GM21367 (cell line): ENCODE measurements around the gene AKAP5.

Source experiments
- ATAC-seq: cut with Tn5 transposase; IDR thresholded peaks from one replicate; pipeline ENCODE4 v1.9.1; 2021; ENCODE audit not compliant: unreplicated experiment

Gene AKAP5

DNA sequence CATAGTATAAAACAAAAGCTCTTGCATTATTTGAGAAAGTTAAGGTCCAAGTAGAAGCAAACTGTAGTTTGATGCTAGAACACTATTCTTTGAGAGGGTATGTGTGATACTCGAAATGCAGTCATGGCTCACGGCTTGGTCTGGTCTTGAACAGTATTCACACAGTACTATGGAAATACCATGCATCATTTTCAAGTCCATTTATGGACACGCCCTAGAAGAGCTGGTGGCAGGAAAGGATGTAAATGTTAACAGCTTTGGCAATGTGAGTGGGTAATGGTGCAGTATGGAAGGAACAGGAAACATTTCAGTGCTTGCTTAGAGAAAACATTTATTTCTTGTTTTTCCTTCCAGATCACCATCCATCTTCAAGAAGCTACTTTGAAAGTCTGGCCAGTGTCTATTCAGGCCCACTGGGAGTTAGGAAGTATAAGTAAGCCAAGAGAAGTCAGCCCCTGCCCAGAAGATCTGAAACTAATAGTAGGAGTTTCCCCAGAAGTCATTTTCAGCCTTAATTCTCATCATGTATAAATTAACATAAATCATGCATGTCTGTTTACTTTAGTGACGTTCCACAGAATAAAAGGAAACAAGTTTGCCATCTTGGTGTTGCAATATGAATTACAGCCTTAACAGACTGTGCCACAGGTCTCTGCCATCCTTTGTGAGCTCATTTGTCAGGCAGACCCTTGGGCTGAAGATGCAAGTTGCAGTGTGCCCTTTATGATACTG lies 5.7 kb upstream of the AKAP5 start:
- ATAC-seq = no peak

- ATAC-seq = no peak
Observed at GRCh38 chr14:64461221-64461620, 4.1 kb upstream of the AKAP5 start.

DNA sequence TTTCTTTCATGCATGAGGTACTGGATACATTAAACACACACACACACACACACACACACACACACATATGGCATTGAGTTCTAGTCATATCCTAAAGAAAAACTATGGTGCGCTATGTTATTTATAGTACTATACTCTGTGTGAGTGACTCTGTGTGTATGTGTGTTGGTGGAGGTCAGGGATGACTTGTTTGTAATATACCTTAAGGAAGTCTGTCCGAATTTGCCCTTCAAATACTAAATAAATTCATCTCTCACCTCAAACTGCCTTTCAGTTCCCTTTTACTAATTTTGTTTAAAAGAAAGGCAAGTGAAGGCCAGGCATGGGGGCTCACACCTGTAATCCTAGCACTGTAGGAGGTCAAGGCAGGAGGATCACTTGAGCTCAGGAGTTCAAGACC lies 2.1 kb upstream of the AKAP5 start:
- no peak for ATAC-seq

DNA sequence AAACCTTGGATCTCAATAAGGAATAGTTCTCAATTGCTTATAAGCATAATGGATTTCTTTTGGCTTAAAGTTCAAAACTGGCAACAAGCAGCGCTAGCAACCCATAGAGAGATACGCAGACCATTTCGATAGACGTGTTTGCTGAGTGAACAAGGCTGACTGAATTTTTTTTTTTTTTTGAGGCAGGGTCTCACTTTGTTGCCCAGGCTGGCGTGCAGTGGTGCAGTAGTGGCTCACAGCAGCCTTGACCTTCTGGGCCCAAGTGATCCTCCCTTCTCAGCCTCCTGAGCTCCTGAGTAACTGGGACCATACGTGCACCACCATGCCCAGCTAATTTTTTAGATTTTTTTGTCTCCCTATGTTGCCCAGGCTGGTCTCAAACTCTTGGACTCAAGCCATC lies 1.4 kb upstream of the AKAP5 start:
- no peak for ATAC-seq

GRCh38 chr14:64464651-64465050 lies 648 bp upstream of the AKAP5 start:
- ATAC-seq = no peak

DNA sequence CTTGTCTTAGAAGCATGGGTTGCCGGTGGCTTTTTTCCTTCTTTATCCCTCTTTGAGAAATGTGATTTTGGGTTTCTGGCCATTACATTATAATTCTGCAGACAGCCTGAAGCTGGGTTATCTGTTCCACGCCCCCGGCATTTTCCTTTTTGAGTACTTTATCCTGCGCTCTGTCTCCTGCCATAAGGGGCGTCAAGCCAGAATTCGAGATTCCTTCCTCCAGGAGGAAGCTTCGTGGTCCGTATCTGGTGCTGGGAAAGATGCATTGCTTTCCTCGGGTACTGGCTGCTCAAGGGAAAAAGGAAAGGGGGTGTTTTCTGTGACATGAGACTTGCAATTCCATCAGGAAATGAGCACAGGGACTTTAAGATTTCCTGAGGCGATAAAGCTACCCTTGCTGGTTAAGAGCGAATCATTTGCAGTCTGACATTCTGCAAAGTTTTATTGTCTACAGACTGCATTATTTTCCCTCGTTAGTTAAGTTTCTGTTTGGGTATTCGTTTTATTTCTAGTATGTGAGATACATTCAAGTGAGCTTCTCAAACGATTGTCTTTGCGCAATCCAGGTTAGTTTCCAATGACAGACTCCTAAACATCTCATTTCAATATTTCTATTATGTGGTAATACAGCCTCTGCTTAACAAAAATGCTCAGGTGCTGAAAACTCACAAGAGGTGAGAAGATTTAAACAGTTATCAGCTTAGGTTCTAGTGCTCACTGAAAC lies 694 bp downstream of the AKAP5 start:
- no peak for ATAC-seq

DNA sequence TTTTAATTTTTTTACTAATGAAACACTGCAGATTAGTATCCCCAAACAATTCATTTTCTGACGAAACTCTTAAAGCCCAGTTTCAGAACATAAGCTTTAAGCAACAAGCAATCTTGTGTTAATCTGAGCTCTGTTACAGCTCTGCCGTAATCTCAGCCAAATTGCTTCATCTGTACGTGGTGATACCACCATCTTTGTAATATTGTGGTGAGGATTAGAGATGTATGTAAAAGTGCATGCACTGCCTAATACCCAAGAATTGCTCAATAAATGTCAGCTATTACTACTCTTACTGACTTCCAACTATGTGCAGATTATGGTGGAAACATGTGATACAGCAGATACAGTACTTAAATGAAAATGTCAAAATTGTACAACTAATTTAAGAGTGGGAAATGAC lies 1.8 kb downstream of the AKAP5 start:
- no peak for ATAC-seq

DNA sequence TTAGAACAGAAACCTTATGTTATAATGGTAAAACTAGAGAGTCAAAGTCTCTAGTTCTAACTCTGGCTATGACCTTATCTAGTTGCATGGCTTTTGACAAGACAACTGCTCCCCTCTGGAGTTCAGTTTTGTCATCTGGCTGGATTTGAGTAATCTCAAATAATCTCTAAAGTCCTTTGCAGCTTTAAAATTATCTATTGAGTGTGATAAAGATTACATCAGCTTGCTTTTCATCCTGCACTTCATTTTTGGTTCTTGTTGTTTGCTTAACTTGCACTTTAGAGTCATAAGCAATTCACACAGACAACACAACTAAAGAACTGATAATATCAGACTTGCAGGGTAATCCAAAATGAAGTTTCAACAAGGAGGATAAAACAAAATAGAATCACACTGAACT lies 2.3 kb downstream of the AKAP5 start:
- no peak for ATAC-seq

GRCh38 chr14:64468451-64468850 lies 3.2 kb downstream of the AKAP5 start:
- ATAC-seq = no peak

DNA sequence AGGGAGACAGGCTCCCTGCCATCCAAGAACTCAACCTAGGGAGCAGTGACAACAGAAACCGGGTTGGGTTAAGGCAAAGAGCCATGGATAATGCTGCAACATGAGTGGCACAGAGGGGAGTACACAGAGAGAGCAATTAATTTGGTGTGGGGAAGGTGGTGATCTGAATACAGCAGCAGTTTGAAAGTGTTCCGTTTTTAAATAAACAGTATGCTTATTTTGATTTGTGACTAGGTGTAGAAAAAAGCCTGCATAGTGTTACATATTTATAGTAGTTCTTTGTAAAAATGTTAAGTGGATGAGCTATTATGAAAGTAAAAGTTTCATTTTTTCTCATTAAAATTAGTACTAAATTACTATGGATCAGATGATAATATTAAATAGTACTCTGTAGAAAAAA lies 8.7 kb downstream of the AKAP5 start:
- no peak for ATAC-seq

DNA sequence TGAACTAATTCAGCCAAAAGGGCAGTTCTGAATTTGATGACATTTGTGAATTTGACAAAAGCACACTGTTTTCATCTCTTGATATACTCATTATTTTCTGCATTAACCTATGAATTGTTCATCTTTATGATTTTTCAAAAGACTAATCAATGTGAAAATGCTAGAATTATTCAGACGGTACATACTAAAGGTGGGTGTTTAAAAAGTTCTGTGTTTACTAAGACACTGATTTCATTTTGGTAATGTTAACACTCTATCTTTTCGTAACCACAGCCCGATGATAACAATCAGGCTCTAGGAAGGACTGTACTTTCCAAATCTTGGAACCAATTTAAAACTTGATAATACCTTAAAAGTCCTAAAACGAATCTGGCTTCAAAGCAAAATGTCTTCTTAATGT lies 9.4 kb downstream of the AKAP5 start:
- no peak for ATAC-seq

GRCh38 chr14:64475585-64476273 lies 10.4 kb downstream of the AKAP5 start:
- ATAC-seq = no peak

GRCh38 chr14:64476438-64476837 lies 11.1 kb downstream of the AKAP5 start:
- ATAC-seq = no peak

DNA sequence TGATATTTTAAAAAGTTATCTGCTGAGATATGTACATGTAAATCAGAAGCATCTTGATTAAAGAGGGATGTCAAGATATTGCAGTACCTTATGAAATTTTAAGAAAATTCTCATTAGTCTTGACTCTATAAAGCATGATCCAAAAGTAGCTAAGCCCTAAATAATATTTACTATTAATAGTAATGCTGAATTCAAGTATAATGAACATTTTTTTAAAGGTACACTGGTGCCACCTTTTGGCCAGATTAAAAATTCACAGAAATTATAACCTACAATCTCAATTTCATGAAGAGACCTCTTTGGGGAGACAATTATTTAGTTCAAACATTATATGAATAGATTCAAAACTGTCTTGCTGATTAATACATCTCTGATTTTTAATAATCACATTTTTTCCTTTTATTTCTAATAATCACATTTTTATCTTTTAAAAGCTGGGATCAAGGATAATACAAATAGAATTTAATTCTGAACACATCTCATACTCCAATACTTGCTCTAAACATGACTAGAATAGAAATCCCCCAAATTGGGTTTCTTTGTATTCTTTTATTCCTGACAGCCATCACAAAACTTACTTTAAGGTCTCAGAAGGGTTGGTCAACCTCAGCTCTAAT lies 13.4 kb downstream of the AKAP5 start:
- ATAC-seq = no peak

- no peak for ATAC-seq
Observed at GRCh38 chr14:64488590-64489099, 23.3 kb downstream of the AKAP5 start.

DNA sequence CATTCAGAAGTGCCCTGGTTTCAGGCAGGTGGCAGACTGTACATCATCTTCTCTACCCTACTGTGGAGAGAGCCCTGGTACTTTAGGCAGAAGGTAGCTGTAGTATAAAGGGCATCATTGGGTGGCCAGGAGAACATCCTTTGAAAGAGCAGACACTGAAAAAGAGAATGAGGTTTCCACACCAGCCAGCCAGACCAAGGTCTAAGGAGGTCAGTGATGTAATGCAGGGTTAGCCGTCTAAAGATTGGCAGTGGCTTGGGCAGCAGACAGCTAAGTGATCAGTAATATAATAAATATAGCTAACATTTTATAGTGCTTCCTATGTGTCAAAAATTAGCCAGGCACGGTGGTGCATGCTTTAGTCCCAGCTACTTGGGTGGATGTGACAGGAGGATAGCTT lies 26.3 kb downstream of the AKAP5 start:
- no peak for ATAC-seq

DNA sequence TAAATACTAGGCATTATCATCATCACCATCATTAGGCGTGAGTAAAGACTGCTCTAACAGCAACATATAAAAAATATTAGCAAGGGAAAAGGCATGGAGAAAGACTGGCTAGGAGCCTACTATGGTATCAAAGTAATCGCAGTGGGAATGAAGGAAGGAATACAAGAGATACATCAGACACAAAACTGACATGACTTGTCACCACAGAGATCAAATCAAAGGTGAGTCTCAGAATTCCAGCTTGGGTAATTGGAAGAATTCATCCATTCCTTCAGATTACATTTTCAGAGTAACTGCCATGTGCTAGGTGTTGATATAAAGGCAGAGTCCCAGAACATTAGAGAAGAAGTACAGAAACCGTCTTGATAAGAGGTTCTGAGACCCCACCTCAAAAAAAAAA lies 28.2 kb downstream of the AKAP5 start:
- no peak for ATAC-seq

DNA sequence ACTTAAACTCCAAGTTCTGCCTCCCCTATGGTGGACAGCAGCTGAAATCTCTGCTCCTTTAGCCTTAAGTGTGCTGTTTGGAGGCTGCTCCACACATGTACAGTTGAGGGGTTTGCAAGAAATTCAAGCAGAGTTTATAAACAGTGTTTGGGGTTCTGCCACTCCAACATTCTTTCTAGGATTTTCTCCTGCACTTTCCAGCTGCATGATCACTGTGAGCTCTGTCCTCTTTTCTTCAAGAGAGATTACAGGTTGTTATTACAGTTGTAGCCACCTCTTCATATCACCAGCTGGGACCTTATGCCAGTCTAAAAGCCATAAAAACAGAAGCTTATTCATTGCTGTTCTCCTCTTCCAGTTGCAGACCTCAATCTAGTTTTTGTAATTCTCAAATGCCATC lies 30.0 kb downstream of the AKAP5 start:
- no peak for ATAC-seq

- ATAC-seq = no peak
Observed at GRCh38 chr14:64496764-64497163, 31.5 kb downstream of the AKAP5 start.

DNA sequence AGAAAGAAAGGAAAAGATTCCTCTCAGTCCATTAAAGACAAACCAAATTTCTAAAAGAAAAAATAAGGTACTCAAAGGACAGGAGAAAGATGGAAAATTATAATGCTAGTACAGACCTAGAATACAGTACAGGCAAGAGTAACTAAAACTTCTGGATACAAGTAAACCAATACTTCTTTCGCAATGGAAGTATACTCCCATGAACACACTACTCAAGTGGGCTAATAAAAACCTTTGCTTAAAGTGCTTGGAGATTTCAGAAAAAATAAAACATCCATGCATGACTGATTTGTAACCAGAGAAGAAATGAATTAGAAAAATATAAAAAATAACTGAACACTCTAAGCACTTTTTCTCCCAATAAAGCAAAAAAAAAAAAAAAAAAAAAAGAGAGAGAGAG lies 34.8 kb downstream of the AKAP5 start:
- ATAC-seq = no peak

DNA sequence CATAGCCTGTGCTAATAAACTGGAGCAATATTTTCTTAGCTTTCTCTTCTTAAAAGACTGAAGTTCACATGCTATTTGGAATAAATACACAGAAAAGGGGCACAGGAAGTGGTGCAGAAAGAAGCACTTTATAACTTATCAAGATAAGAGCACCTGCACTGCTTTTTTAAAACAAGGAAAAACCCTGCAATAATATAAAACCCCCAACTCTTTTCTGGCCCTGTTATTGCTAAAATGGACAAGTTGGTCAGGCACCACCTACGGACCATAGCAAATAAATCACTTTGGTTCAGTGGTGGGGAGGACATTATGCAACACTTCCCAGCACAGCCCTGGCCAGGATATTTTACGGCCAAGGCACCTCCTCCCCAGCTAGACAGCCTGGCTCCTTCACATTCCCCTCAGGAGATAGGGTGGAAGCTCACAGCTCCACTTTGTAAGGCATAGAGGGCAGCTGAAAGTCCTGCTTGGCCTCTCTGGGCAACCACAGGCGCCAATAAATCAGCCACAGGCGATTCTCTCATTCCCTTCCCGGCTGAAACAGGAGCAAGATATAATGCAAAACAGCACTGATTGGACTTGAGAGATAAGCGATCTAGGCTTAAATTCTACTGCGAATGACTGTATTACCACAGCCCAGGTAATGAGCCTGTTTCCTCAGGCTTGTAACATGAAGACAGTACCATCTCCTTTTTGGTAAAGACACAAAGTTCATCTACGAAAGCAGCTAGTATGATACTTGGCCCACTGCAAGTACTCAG lies 36.3 kb downstream of the AKAP5 start:
- ATAC-seq = no peak
